Thymus (tissue), 14 donors: ENCODE data around the gene CBLC. TPM values are rescaled to one million over a fixed set of nuclear protein-coding genes. Genes with fewer than 3 reads are reported as not detected.

Experiments
- DNase-seq, 9 donors: peaks; one replicate each; pipeline ENCODE4 v3.0.0-alpha.2; 2013; ENCODE audit warnings: low spot score in 9 of 9, low read depth in 6 of 9, missing footprints in 1 of 9
- H3K27ac ChIP-seq, 2 donors: one replicate each; pipeline ENCODE4 v1.5.1; 2013; ENCODE audit warnings: control low read depth in 1 of 2, low read depth in 1 of 2, low read length in 1 of 2, mild to moderate bottlenecking in 1 of 2, moderate library complexity in 1 of 2
- H3K27me3 ChIP-seq, 2 donors: one replicate each; pipeline ENCODE4 v1.5.1; 2013; ENCODE audit warnings: low read length in 1 of 2; ENCODE audit not compliant: control insufficient read depth in 2 of 2, insufficient read depth in 1 of 2
- H3K36me3 ChIP-seq, 2 donors: one replicate each; pipeline ENCODE4 v1.5.1; 2013; ENCODE audit warnings: low read length in 1 of 2, mild to moderate bottlenecking in 1 of 2, moderate library complexity in 1 of 2; ENCODE audit not compliant: control insufficient read depth in 2 of 2, insufficient read depth in 2 of 2
- H3K4me1 ChIP-seq, 2 donors: one replicate each; pipeline ENCODE4 v1.5.1; 2013; ENCODE audit warnings: low read length in 2 of 2; ENCODE audit not compliant: control insufficient read depth in 2 of 2, insufficient read depth in 2 of 2
- H3K4me3 ChIP-seq, 2 donors: one replicate each; pipeline ENCODE4 v1.5.1; 2013; ENCODE audit warnings: low read length in 2 of 2, control low read depth in 1 of 2, mild to moderate bottlenecking in 1 of 2
- H3K9me3 ChIP-seq, 2 donors: one replicate each; pipeline ENCODE4 v1.5.1; 2013; ENCODE audit warnings: low read length in 1 of 2, mild to moderate bottlenecking in 1 of 2; ENCODE audit not compliant: control insufficient read depth in 2 of 2, insufficient read depth in 1 of 2
- WGBS: extraction: QIAGEN DNeasy Blood & Tissue Kit; methylation state at CpG from one replicate; pipeline ENCODE4 v1.1.7; 2013; 5-methylcytosine and 5-hydroxymethylcytosine counted together
- long read RNA-seq, 10 donors: transcript quantifications; one replicate each; lab custom pipeline, GENCODE V29; 2026
- polyA plus RNA-seq: library from polyadenylated mRNA; stranded (reverse); fragments of 200-250 nt; gene quantifications from one replicate; pipeline ENCODE4 v1.2.3, GENCODE V29; 2013
- total RNA-seq: library from RNA; stranded (reverse); fragments of 120-200 nt; gene quantifications from one replicate; pipeline ENCODE4 v1.2.4, GENCODE V29; 2013
- donor health status: healthy.

CBLC gene
- total RNA-seq (0.42 TPM), polyA plus RNA-seq (2.0 TPM)
- long read RNA-seq, donor 1, result 0 reads
- long read RNA-seq, donor 2, result 0 reads
- long read RNA-seq, donor 3, result 0 reads
- long read RNA-seq, donor 4, result 0 reads
- long read RNA-seq, donor 5, result 0 reads
- long read RNA-seq, donor 6, result 0 reads
- long read RNA-seq, donor 7, partial matches to known transcripts, result 0 of 1 reads
- long read RNA-seq, donor 7, other reads (novel, unspliced or antisense), result 0 of 1 reads
- long read RNA-seq, donor 8, result 0 reads
- long read RNA-seq, donor 9, result 0 reads
- long read RNA-seq, donor 10, result 0 reads

- Histone ChIP-seq H3K9me3 (peaks cover 0 to 4% of the 10 kb centered on the region in 2 donors), H3K27me3 (peaks cover 3 to 19% of the 10 kb centered on the region in 2 donors), H3K36me3 (no peaks in the 10 kb centered on the region), H3K4me1 (no peaks in the 10 kb centered on the region), H3K27ac (no peak within 1 kb of the TSS), H3K4me3 (no peak within 1 kb of the TSS)
- no peak for DNase-seq
- WGBS, result 39% methylated on average over 47 of the region's 47 CpGs
These were observed at the start of gene CBLC for GRCh38 chr19:44777715-44778347. Gene CBLC, plus strand, starts transcription at chr19:44777890. Its CDS starts 42 bp downstream, at chr19:44777932.

- no peak overlapping the region for H3K4me3 ChIP-seq
- no peak overlapping the region for H3K27ac ChIP-seq
- peaks cover 0 to 7% of the 10 kb centered on the region in 2 donors for H3K27me3 ChIP-seq
- no peaks in the 10 kb centered on the region for H3K9me3 ChIP-seq
- peaks cover 0 to 9% of the 10 kb centered on the region in 2 donors for H3K4me1 ChIP-seq
- 80% methylated on average over 6 of the region's 6 CpGs for WGBS
- no peaks in the 10 kb centered on the region for H3K36me3 ChIP-seq
- DNase-seq, result no peak
These were observed 49.5 kb upstream of the CBLC start for GRCh38 chr19:44728178-44728577.

- 89% methylated on average over 8 of the region's 8 CpGs for whole genome bisulfite sequencing
- peaks cover 0 to 7% of the 10 kb centered on the region in 2 donors for H3K27me3 ChIP-seq
- no peak overlapping the region for H3K27ac ChIP-seq
- H3K9me3 ChIP-seq, result no peaks in the 10 kb centered on the region
- H3K4me1 ChIP-seq, result no peaks in the 10 kb centered on the region
- no peak for DNase-seq
- H3K36me3 ChIP-seq, result no peaks in the 10 kb centered on the region
- H3K4me3 ChIP-seq, result no peak overlapping the region
These were observed 48.1 kb upstream of the CBLC start for GRCh38 chr19:44729516-44730033.

- H3K27me3 ChIP-seq, result peaks cover 0 to 2% of the 10 kb centered on the region in 2 donors
- no peaks in the 10 kb centered on the region for H3K36me3 ChIP-seq
- no peaks in the 10 kb centered on the region for H3K9me3 ChIP-seq
- WGBS, result 95% methylated on average over 5 of the region's 5 CpGs
- H3K4me3 ChIP-seq, result no peak overlapping the region
- no peak overlapping the region for H3K27ac ChIP-seq
- DNase-seq, result no peak
- H3K4me1 ChIP-seq, result no peaks in the 10 kb centered on the region
These were observed 46.6 kb upstream of the CBLC start for GRCh38 chr19:44731081-44731480.

GRCh38 chr19:44731622-44732021, 46.1 kb upstream of the CBLC start:
- Histone ChIP-seq H3K9me3 (no peaks in the 10 kb centered on the region), H3K4me3 (no peak overlapping the region), H3K27ac (no peak overlapping the region), H3K27me3 (peaks cover 0 to 2% of the 10 kb centered on the region in 2 donors), H3K36me3 (no peaks in the 10 kb centered on the region), H3K4me1 (no peaks in the 10 kb centered on the region)
- DNase-seq, result no peak
- WGBS, result 93% methylated on average over 5 of the region's 5 CpGs

- H3K36me3 ChIP-seq, result no peaks in the 10 kb centered on the region
- no peak overlapping the region for H3K27ac ChIP-seq
- 95% methylated on average over 11 of the region's 11 CpGs for WGBS
- no peak overlapping the region for H3K4me3 ChIP-seq
- DNase-seq, result no peak
- H3K4me1 ChIP-seq, result peaks cover 0 to 2% of the 10 kb centered on the region in 2 donors
- H3K27me3 ChIP-seq, result peaks cover 0 to 2% of the 10 kb centered on the region in 2 donors
- H3K9me3 ChIP-seq, result no peaks in the 10 kb centered on the region
These were observed 45.3 kb upstream of the CBLC start for GRCh38 chr19:44732235-44733014.

GRCh38 chr19:44734357-44734756, 43.3 kb upstream of the CBLC start:
- no peak overlapping the region for H3K4me3 ChIP-seq
- peaks cover 0 to 4% of the 10 kb centered on the region in 2 donors for H3K27me3 ChIP-seq
- H3K4me1 ChIP-seq, result peaks cover 0 to 7% of the 10 kb centered on the region in 2 donors
- no peak overlapping the region for H3K27ac ChIP-seq
- H3K9me3 ChIP-seq, result no peaks in the 10 kb centered on the region
- 37% methylated on average over 1 of the region's 1 CpG for WGBS
- no peak for DNase-seq
- no peaks in the 10 kb centered on the region for H3K36me3 ChIP-seq

GRCh38 chr19:44735011-44735410, 42.7 kb upstream of the CBLC start:
- peaks cover 0 to 4% of the 10 kb centered on the region in 2 donors for H3K27me3 ChIP-seq
- H3K9me3 ChIP-seq, result no peaks in the 10 kb centered on the region
- H3K36me3 ChIP-seq, result no peaks in the 10 kb centered on the region
- no peak overlapping the region for H3K4me3 ChIP-seq
- WGBS, result 83% methylated on average over 5 of the region's 5 CpGs
- DNase-seq, result no peak
- H3K27ac ChIP-seq, result no peak overlapping the region
- H3K4me1 ChIP-seq, result peaks cover 0 to 7% of the 10 kb centered on the region in 2 donors
